ENCODE results near the gene GASK1A.
A peak's percentile ranks its signal among the peaks of the same experiment; 100 is the strongest.

GASK1A gene

DNA sequence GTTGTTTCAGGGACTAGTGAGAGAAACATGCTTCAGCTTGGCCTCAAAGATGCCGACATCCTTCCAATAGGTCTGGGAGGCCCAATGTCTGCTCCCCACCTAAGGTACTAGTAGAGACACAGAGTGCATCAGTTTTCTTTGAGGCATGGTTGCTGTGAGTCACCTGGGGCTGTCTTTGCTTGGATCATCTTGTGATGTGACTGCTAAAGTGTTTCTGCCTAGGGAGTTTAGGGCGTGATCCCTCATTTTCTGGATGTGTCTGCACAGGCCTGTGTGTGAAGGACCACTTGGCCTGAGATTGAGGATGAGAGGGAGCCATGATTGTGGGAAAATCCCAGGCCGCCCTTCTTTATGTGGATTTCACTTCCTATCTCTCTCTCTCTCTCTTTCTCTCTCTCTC is 4.8 kb downstream of the GASK1A start:
- no peak for FAIRE-seq

DNA sequence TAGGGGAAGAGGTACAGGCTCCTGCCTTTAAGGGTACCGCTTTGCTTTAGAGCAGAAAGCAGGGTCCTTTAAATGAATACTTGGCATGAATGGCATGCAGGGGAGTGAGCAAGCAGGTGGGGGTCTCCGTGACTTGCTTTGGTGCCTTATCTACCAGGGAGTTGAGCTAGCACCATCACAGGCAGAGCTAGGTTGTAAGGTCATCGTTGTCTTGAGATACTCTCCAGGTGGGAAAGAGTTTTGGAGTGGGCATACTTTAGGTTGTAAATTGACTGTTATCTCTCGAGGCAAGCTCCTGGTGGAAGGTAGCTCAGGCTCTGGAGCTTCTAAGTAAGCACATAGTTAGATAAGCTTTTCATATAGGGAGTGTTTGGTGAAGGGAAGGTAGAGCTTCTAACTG is 5.6 kb downstream of the GASK1A start:
- FAIRE-seq: no peak

DNA sequence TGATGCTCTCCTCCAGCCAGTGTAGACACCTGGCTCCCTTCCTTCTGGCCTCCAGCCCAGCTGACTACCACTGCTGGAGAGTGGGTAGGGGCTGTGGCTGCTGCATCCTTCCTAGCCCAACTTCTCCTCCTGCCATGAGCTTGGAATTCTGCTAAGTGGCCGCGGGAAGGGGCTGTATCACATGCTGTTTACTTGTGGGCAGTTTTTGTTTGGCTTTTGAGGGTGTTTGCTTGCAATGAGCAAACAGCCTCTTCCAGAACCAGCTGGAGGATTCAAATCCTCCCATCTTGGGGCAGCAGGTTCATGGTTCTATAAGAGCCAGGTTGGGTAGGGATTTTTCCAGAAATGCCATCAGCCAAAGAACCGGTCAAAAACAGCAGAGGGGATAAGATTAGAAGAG is 9.0 kb downstream of the GASK1A start:
- no peak for FAIRE-seq

DNA sequence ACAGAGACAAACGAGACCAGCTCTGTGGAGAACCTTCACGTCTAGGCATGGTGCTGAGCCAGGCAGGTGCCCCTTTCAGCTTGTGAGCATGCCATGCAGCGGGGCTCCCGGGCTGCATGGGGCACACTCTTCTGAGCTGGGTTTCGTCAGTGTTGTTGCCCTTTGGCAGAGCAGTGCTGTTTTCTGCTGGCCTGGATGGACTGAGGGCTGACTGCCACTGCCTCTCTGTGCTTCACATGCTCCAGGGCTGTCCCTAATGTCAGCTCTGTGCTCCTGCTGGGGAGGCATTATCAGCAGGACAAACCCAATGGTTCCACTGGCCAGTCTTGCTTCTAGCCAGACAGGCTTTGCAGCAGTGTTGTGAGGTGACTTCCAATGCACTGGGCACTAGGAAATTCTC is 9.5 kb downstream of the GASK1A start:
- no peak for FAIRE-seq

DNA sequence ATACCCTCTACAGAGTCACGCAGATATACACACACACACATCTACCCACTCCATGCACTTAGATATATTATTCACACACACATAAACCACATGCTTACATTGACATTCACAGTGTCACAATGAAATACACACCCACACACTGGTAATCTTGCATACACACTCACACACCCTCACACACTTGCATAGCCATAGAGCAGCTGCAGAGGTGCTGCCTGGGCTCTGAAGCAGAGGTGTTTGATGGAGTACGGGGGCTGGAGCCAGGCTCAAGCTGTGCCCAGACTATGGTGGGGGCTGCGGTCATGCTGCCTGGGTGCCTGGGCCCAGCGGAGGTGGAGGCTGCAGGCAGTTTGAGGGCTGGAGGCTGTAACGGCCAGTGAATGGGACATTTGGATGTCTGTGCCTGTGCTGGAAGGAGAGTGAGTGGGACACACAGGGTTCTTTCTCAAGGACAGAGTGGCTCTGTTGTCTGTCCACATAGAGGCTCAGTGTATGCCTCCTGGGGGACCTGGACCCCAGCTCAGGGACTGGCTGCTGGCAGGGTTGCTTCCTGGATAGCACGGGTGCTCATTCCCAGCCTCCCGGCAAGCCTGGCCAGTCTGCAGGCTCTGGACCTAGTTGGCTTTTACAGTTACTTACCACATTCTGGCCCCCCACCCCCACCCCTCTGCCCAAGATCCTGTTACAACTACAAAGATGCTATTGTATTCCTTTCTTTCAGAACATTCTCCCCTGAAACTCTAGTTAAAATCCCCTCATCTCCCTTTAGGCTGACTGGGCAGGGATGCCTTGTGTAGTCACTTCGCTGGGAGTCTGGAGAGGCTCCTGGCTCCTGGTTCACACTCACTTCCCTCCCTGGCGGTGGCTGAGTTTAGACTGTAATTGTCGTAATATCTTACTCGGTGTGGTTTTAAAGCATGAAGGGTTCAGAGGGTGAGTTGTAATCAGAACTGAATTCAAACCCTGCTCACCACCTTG is 12.5 kb downstream of the GASK1A start:
- FAIRE-seq: no peak

DNA sequence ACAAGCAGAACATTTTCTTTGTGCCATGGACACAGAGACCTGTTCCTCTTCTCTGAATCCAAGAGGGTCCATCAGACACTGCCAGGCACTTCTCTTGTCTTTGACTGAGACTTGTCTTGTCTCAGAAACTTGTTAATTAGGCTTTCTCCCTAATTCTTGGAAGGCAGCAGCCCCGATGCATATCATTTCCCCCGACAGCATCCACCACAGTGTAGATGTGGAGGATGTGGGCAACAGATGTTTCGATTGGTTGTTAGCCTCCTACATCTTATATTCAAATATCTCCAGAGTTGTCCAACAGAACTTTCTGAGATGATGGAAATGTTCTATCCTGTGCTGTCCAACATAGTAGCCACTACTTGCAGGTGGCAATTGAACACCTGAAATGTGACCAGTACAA is 15.5 kb downstream of the GASK1A start:
- no peak for FAIRE-seq

DNA sequence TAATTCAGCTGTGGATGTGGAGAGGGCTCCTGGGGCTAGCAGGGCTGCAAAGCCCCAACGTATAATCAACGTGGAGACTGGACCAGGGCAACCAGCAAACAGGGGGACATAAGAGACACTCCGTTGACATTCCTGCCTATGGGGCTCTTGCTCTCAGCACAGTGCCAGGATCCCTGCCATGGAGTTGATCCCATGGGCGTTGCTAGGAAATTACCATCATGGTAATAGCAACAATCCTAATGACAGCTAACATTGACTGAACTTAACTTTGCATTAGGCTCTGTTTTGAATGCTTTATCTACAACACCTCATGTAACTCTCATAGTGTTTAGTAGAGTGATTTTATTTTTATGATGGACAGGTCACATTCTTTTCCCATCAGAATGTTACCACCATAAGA is 16.9 kb downstream of the GASK1A start:
- no peak for FAIRE-seq

DNA sequence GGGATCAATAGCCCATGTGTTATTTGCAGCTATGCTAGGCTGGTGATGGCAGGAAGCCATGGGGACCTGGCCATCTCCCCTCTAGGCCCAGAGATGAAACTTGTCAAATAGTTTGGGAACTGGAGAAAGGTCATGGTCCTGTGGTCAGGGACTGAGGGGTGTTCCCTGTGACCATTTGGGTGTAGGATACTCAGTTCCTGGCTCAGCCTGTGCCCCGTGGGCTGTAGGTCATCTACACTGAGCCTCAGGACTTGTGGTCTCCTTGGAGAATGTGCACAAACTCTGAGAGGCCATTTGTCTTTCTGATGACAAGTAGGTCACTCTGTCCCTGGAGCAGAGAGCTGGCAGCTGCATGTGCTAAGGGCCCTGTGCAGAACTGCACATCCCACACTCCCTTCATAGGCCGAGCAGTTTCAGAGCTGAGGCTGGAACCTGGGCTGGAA is 17.5 kb downstream of the GASK1A start:
- FAIRE-seq: no peak

DNA sequence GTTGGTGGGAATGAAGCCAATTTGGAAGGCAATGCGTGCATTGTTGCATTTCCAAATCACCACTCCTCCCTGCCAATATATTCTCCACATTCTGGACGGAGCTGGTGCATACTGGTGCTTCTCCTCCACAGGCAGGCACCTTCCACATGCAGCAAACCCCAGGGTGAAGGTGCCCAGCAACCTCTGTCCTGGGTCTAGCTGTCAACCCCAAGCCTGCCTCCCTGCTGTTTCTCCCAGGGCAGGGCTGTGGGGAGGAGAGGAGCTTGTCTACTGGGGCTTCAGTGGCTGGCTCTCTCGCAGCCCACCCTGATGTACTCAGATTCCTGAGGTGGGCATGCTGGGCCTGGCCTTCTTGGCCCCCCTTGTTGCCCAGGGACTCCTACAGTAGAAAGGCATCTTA is 20.1 kb downstream of the GASK1A start:
- FAIRE-seq: no peak

DNA sequence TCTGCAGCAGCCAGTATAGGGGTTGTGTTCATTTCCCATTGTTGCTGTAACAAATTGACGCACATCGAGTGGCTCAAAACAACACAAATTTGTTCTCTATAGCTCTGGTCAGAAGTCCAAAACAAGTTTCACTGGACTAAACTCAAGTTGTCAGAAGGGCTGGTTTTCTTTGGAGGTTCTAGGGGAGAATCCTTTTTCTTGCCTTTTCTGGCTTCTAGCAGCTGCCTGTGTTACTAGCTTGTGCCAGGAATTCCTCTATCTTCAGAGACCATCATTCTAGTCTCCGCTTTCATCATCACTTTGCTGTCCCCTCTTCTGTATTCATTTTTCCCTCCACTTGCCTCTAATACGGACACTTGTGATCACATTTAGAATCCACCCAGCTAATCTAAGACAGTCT is 20.5 kb downstream of the GASK1A start:
- no peak for FAIRE-seq

DNA sequence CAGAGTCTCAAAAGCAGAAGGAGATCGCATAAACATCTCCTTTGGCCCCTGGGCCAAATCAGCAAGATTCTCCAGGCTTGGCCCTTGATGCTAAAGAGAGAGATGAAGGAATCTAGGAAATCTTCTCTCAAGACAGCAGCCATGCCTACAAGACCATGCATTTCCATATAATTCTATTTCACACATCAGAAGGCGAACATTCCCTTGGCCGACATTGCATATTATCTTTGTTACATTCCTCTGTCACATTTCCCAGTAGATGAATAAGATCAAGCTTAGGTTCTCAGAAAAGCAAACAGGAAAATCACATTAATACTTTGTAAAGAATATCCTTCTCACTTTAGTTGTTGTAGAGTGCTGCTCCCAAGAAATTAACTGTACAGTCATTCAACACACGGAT is 21.3 kb downstream of the GASK1A start:
- no peak for FAIRE-seq

DNA sequence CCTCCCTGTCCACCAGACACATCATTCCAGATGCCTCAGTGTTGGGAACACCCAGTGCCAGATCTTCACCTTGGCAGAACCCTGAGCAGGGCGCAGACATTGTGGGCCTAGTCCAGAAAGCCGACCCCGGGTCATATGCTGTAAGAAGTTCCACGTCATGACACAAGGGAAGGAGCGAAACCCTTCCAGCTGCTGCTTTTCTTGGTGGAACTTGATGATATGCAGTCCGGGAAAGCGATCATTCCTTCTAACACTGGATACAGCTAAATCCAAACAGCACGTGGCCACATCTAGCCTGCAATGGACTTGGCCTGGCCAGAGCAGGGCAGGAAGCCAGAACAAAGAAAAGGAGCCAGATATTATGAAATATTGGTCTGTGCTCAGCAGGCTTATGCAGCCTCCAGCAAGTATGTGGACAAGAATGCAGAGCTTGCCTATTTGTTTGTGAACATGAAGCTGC is 22.0 kb downstream of the GASK1A start:
- FAIRE-seq: peak; percentile 17

DNA sequence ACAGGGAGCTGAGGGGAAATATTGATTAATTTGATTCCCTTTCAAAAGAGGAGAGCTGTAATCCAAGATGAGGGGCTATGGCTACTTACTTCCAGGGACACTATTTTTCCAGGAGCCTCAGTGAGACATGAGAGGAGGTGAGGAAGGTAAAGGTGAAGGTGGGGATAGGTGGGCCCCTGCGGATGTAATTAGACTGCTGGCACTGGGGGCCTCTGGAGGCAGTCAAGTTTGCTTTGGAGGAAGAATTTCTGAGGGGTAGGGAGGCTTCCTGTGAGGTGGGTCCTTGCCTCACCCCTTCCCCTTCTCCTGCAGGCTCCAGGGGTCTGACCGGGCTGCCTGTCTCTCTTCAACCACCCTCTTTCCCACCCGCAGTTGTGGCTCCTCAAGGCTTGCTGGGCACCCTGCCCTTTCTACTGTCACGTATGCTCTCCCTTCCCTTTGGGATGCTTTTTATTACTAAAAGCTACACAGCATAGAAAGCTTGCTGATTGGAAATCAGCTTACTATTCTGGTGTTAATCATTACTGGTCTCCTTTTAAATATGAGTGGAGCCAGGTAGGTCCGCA is 22.5 kb downstream of the GASK1A start:
- no peak for FAIRE-seq

DNA sequence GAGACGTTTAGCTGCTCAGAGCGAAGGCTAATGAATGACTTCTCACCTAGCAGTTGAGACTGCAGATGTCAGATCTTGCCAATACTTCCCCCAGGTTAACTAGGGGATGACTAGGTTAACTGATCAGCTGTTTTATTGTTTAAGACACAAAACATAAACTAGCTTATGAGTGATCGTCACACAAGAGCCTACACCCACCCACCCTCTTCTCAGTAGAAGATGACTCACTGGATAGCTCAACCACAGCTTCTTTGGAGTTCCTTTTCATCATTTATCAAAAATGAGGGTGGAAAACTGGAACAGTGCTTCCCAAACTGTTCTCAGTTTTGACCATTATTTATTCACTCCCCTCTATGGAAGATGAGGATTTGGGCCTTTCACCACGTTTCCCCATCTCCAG is 25.2 kb downstream of the GASK1A start:
- no peak for FAIRE-seq

DNA sequence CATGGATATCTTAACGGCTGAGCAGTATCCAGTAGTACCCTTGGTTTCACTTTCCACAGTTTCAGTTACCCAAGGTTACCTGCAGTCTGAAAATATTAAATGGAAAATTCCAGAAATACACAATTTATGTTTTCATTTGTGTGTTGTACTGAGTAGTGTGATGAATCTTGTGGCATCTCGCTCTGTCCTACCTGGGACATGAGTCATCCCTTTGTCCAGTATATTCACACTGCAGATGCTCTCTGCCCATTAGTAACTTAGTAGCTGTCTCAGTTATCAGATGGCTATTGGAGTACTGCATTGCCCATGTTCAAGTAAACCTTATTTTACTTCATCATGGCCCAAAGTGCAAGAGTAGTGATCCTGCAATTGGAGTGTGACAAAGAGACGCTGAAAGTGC is 26.1 kb downstream of the GASK1A start:
- no peak for FAIRE-seq

DNA sequence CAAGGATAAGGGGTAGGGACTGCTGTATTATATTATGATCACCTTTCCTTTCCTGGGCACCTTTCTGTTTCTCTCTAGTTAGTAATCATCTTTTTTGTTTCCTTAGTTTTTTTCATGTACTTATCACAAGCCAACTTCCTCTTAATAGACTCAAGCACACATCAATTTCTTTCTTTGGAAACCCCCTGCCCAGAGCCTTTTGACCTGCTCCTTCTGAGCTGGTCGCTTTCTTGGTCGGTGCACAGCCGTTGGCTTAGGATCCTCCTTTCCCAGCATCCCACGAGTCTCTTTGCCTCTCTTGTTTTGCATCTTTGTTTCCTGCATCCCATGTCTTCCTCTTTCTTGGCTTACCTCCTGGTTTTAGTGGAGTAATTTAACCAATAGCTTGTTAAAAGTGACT is 26.9 kb downstream of the GASK1A start:
- no peak for FAIRE-seq

DNA sequence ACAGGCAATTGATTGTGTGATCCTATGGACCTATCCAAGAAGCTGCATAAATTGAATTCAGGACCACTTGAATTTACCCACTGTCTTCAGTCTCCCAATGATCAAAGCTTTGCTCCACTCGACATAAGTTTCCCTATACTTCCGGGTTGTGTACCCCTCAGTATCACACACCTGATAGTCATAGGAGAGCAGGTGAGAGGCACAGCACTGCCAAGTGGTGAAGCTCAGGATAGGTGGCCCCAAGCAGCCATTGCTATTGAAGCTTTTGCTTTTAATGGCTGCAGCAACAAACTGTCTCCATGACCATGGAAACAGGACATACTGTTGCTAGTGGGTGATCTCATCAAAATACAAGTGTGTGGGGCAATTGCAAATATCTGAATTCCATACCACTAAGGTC is 27.7 kb downstream of the GASK1A start:
- no peak for FAIRE-seq

DNA sequence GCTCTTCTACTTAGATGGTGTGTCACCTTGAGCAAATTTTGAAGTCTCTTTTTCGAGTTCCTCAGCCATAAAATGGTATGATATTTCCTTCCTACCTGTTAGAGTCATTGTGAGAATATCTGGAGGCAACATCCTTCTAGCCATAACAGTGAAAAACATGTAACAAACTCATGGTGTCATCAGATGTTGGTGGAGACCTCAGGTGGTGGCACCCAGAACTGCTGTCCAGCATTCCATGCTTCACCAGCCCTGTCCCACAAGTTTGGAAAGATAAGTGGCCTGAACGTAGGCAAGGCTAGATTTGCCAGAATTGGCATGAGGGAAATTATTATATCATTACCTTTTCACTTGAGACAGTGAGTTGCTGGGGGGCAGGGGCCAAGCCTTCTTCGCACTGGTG is 30.4 kb downstream of the GASK1A start:
- no peak for FAIRE-seq

DNA sequence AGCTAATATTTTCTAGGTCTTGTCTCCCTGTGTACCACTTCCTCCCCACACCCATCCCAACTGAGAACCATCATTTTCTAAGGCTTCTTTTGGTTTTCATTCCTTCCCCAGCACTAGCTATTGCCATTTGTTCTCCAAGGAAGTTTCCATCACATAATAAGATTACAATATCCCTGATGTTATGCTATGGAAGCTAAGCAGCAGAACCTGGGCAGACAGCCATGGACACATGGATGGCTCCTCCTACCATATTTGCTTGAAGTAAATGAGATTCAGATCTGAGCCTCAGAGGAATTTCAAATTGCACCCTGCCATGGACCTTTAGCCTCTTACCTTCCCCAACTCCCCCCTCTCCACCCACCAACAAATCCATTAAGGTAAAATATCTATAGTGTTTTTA is 31.5 kb downstream of the GASK1A start:
- FAIRE-seq: no peak

DNA sequence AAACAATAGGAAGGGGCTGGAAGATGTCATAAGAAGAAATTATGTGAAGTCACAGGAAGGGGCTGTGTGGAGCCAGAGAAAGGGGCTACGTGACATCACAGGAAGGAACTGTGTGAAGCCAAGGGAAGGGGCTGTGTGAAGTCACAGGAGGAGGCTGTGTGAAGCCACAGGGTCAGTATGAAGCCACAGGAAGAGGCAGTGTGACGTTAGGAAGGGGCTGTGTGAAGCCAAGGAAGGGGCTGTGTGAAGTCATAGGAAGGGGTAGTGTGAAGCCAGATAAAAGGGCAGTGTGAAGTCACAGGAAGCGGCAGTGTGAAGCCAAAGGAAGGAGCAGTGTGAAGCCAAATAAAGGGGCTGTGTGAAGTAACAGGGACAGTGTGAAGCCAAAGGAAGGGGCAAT is 32.5 kb downstream of the GASK1A start:
- FAIRE-seq: no peak

DNA sequence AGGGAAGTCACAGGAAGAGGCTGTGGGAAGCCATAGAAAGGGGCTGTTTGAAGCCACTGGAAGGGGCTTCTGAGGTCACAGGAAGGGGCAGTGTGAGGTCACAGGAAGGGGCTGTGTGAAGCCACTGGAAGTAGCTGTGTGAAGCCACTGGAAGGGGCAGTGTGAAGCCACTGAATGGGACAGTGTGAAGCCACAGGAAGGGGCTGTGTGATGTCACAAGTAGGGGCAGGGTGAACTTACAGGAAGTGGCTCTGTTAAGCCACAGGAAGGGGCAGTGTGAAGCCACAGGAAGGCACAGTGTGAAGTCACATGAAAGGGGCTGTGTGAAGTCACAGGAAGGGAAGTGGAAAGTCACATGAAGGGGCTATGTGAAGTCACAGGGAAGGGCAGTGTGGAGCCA is 33.1 kb downstream of the GASK1A start:
- no peak for FAIRE-seq

DNA sequence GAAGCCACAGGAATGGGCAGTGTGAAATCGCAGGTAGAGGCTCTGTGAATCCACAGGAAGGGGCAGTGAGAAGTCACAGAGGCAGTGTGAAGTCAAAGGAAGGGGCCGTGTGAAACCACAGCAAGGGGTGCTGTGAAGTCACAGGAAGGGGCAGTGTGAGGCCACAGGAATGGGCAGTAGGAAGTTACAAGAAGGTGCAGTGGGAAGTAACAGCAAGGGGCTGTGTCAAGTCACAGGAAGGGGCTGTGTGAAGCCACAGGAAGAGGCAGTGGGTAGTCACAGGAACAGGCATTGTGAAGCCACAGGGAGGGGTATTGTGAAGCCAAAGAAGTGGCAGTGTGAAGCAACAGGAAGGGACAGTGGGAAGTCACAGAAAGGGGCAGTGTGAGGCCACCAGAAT is 34.1 kb downstream of the GASK1A start:
- no peak for FAIRE-seq

DNA sequence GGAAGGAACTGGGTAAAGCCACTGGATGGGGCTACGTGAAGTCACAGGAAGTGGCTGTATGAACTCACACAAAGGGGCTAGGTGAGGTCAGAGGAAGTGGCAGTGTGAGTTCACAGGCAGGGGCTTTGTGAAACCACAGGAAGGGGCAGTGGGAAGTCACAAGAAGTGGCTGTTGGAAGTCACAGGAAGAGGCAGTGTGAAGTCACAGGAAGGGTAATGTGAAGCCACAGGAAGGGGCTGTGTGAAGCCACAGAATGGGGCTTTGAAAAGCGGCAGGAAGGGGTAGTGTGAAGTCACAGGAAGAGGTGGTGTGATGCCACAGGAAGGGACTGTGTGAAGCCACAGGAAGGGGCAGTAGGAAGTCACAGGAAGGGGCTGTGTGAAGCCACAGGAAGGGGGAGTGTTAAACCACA is 34.6 kb downstream of the GASK1A start:
- FAIRE-seq: no peak

DNA sequence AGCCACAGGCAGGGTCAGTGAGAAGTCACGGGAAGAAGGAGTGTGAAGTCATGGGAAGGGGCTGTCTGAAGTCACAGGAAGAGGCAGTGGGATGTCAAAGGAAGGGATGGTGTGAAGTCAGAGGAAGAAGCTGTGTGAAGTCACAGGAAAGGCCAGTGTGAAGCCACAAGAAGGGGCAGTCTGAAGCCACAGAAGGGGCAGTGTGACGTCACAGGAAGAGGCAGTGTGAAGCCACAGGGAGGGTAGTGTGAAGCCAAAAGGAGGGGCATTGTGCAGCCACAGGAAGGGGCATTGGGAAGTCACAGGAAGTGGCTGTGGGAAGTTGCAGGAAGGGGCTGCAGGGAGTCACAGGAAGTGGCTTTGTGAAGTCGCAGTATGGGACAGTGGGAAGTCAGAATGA is 35.1 kb downstream of the GASK1A start:
- FAIRE-seq: no peak

DNA sequence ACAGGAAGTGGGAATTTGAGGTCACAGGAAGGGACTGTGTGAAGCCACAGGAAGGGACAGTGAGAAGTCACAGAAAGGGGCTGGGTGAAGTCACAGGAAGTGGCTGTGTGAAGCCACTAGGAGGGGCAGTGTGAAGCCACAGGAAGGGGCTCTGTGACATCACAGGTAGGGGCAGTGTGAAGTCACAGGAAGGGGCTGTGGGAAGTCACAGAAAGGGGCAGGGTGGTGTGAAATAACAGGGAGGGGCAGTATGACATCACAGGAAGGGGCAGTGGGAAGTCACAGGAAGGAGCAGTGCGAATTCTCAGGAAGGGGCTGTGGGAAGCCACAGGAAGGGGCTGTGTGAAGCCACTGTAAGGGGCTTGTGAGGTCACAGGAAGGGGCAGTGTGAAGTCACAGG is 35.8 kb downstream of the GASK1A start:
- no peak for FAIRE-seq
